HEK293 (cell line): Measurements from ENCODE around the gene PRODH2.

Experiments
- CTCF ChIA-PET: fragments of 350-600 bp; formaldehyde crosslinking; extraction: SDS; loops from one replicate; lab custom pipeline; 2021; ENCODE audit warnings: antibody characterized with exemption; lab: Yijun Ruan, JAX
- POLR2A ChIA-PET: fragments of 300-600 bp; formaldehyde crosslinking; extraction: SDS; loops from one replicate; lab custom pipeline; 2020; ENCODE audit warnings: antibody characterized with exemption, inconsistent platforms; lab: Yijun Ruan, JAX
- H3K27ac ChIP-seq: fragments of 200-500 bp; sonication (Bioruptor generic); 2 replicates; pipeline ENCODE4 v1.5.1; 2014; ENCODE audit warnings: low read depth, low read length, control low read depth, inconsistent platforms; ENCODE audit errors: extremely low read depth
- H3K36me3 ChIP-seq, 2 experiments: fragments of 200-500 bp in 1 of 2; sonication (Bioruptor generic) in 1 of 2; 1 replicate in 1 of 2; 2 replicates in 1 of 2; pipeline ENCODE4 v1.5.1; 2014 to 2017; ENCODE audit warnings: inconsistent platforms in 2 of 2, low read length in 2 of 2; ENCODE audit not compliant: control insufficient read depth in 2 of 2, insufficient read depth in 1 of 2
- H3K4me1 ChIP-seq: fragments of 200-500 bp; sonication (Bioruptor generic); 2 replicates; pipeline ENCODE4 v1.5.1; 2014; ENCODE audit warnings: mild to moderate bottlenecking, low read length, inconsistent platforms; ENCODE audit not compliant: control insufficient read depth, insufficient read depth
- H3K4me3 ChIP-seq: 2 replicates; pipeline ENCODE4 v1.5.1; 2011; ENCODE audit warnings: low read depth, mild to moderate bottlenecking, control low read depth, low read length, moderate library complexity
- H3K9me3 ChIP-seq: fragments of 200-500 bp; sonication (Bioruptor generic); 2 replicates; pipeline ENCODE4 v1.5.1; 2014; ENCODE audit warnings: low read depth, low read length, inconsistent platforms; ENCODE audit not compliant: control insufficient read depth, insufficient read depth
- BCL11B ChIP-seq: fragments of 450-650 bp; formaldehyde crosslinking; IDR thresholded peaks from 2 replicates; pipeline ENCODE4 v1.5.1; 2016; ENCODE audit warnings: low read depth, missing biosample characterization, missing genetic modification characterization
- GFI1B ChIP-seq: fragments of 450-650 bp; formaldehyde crosslinking; IDR thresholded peaks from 2 replicates; pipeline ENCODE4 v1.5.1; 2016; ENCODE audit warnings: missing biosample characterization, missing genetic modification characterization
- PRDM1 ChIP-seq: fragments of 450-650 bp; formaldehyde crosslinking; IDR thresholded peaks from 2 replicates; pipeline ENCODE4; 2016; ENCODE audit warnings: missing biosample characterization, missing genetic modification characterization
- SP3 ChIP-seq: fragments of 450-650 bp; formaldehyde crosslinking; IDR thresholded peaks from 2 replicates; pipeline ENCODE4 v1.5.1; 2016; ENCODE audit warnings: missing biosample characterization, missing genetic modification characterization
- TCF7L2 ChIP-seq: IDR thresholded peaks from 2 replicates; pipeline ENCODE4 v1.6.1; 2011; ENCODE audit warnings: low read depth, mild to moderate bottlenecking, inconsistent platforms, low read length, moderate library complexity, borderline replicate concordance
- ZBTB8A ChIP-seq: fragments of 450-650 bp; formaldehyde crosslinking; IDR thresholded peaks from 2 replicates; pipeline ENCODE4 v1.5.1; 2016; ENCODE audit warnings: missing biosample characterization, missing genetic modification characterization
- ZNF114 ChIP-seq: fragments of 450-650 bp; formaldehyde crosslinking; IDR thresholded peaks from 2 replicates; pipeline ENCODE4 v1.5.0; 2017; ENCODE audit warnings: missing biosample characterization, missing genetic modification characterization
- ZNF19 ChIP-seq: fragments of 450-650 bp; formaldehyde crosslinking; IDR thresholded peaks from 2 replicates; pipeline ENCODE4; 2016; ENCODE audit warnings: missing biosample characterization, missing genetic modification characterization, low read depth
- ZNF423 ChIP-seq: fragments of 450-650 bp; formaldehyde crosslinking; IDR thresholded peaks from 2 replicates; pipeline ENCODE4 v1.5.1; 2016; ENCODE audit warnings: missing biosample characterization, missing genetic modification characterization
- ZNF433 ChIP-seq: fragments of 450-650 bp; formaldehyde crosslinking; IDR thresholded peaks from 2 replicates; pipeline ENCODE4 v1.5.1; 2016; ENCODE audit warnings: missing biosample characterization, missing genetic modification characterization, low read depth
- ZNF549 ChIP-seq: fragments of 450-650 bp; IDR thresholded peaks from 2 replicates; pipeline ENCODE4 v1.5.1; 2018; ENCODE audit warnings: missing biosample characterization, missing genetic modification characterization, mild to moderate bottlenecking, inconsistent platforms, moderate library complexity
- ZNF600 ChIP-seq: fragments of 450-650 bp; formaldehyde crosslinking; IDR thresholded peaks from 2 replicates; pipeline ENCODE4 v1.5.1; 2016; ENCODE audit warnings: missing biosample characterization, missing genetic modification characterization
- ZNF610 ChIP-seq: fragments of 450-650 bp; formaldehyde crosslinking; IDR thresholded peaks from 2 replicates; pipeline ENCODE4 v1.5.1; 2016; ENCODE audit warnings: missing biosample characterization, missing genetic modification characterization, borderline replicate concordance
- ZNF654 ChIP-seq: fragments of 450-650 bp; formaldehyde crosslinking; IDR thresholded peaks from 2 replicates; pipeline ENCODE4 v1.5.1; 2016; ENCODE audit warnings: low read depth, missing biosample characterization, missing genetic modification characterization
- ZNF747 ChIP-seq: fragments of 450-650 bp; formaldehyde crosslinking; IDR thresholded peaks from 2 replicates; pipeline ENCODE4 v1.5.1; 2016; ENCODE audit warnings: missing biosample characterization, missing genetic modification characterization
- ZNF776 ChIP-seq: fragments of 450-650 bp; formaldehyde crosslinking; IDR thresholded peaks from 2 replicates; pipeline ENCODE4 v1.5.0; 2017; ENCODE audit warnings: missing biosample characterization, missing genetic modification characterization, borderline replicate concordance
- ZNF785 ChIP-seq: fragments of 450-650 bp; formaldehyde crosslinking; IDR thresholded peaks from 2 replicates; pipeline ENCODE4 v1.5.1; 2016; ENCODE audit warnings: missing biosample characterization, missing genetic modification characterization
- TF ChIP-seq, protein P1 (sequence below): fragments of 450-650 bp; formaldehyde crosslinking; conservative IDR thresholded peaks from 2 replicates; pipeline ENCODE4 v1.5.1; 2016; ENCODE audit warnings: low read depth, missing biosample characterization, missing genetic modification characterization
- TF ChIP-seq, protein P2 (sequence below): fragments of 450-650 bp; formaldehyde crosslinking; IDR thresholded peaks from 2 replicates; pipeline ENCODE4 v1.5.1; 2017; ENCODE audit warnings: missing biosample characterization, missing genetic modification characterization
- TF ChIP-seq, protein P3 (sequence below): fragments of 450-650 bp; formaldehyde crosslinking; IDR thresholded peaks from 2 replicates; pipeline ENCODE4 v1.5.1; 2016; ENCODE audit warnings: missing biosample characterization, missing genetic modification characterization
- TF ChIP-seq, protein P4 (sequence below): fragments of 450-650 bp; formaldehyde crosslinking; IDR thresholded peaks from 2 replicates; pipeline ENCODE4 v1.5.1; 2016; ENCODE audit warnings: missing biosample characterization, missing genetic modification characterization
- TF ChIP-seq, protein P5 (sequence below): fragments of 450-650 bp; formaldehyde crosslinking; IDR thresholded peaks from 2 replicates; pipeline ENCODE4 v1.5.1; 2016; ENCODE audit warnings: missing biosample characterization, missing genetic modification characterization, low read depth

PRODH2 gene

DNA sequence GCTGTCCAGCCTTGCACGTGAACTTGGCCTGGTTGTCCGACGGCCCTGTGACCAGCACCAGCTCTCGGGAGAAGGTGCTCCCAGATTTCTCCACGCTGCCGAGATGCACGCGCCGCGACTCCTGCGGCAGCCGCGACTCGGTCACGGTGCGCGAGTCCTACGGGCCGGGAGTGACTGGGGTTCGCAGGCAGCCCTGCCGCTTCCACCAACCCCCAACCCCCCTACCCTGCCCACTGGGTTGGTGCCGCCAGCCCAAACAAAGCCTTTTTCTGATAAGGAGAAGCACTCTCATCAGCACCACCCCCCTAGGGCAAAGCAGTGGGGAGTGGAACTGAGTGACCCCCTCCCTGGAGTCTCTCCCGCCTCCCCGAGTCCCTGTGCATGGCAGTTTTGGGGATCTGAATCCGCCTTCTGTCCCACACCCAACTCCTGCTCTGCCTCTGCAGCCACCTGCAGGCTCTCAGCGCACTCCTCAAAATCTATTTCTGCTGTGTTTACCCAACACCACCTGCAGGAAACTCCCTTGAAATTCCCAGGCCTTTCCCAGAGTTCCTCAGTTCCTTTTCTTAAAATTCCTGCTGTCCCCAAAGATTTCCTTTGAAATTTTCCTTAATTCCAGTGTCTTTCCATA lies 33.5 kb upstream of the PRODH2 start (continued):
- TF ChIP-seq ZNF114 (tag by site-specific recombination): no peak
- TF ChIP-seq SP3 (tag by site-specific recombination): no peak
- no peak for TF ChIP-seq ZBTB8A (tag by site-specific recombination)
- TF ChIP-seq BCL11B (tag by site-specific recombination): no peak
- TF ChIP-seq ZNF776: no peak

DNA sequence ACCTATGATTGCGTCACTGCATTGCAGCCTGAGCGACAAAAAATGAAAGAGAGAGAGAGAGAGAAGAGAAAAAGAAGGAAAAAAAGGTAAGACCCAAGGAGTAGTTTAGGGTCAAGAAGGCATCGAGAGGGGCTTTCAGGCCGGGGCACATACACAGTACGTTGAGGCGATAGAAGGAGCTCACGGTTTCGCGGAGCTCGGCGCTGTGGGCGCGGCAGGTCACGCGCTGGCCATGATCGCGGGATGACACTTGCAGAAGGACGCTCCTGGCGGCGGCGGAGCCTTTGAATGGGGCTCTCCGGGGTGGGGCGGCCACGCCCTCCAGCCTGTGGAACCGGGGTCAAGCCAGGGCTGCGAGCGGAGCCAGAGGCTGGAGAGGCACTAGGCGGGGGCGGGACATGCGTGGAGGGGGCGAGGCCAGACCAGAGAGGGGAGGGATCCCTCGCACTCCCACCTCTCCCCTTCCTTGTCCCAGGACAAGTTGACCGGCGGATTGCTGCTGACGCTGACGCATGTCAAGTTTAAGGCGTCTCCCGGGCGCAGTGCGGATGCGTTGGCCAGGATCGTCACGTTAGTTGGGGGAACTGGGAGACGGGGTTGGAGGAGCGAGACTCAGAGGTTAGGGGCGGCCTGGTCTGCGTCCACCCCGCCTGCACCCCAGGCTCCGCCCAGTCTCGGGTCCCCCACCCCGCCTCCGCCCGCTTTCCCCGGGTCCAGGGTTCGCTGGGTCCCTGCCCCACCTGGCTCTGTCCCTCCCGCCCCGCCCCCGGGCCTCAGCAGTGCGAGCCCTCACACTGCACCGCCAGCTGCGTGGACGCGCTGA lies 32.8 kb upstream of the PRODH2 start:
- Histone ChIP-seq H3K36me3 (no peaks in the 10 kb centered on the region), H3K4me3 (peak overlapping the region; percentile 31), H3K27ac (no peak overlapping the region), H3K9me3 (no peaks in the 10 kb centered on the region; the same call in 1 of the 2 replicates), H3K4me1 (peaks cover 19% of the 10 kb centered on the region)
- ChIA-PET CTCF (interaction anchor here (0.5 to 1.3 kb wide), 12 partner anchors 9 to 936 kb away, joined by 3 to 6 read pairs (median 4); partner anchors contain the start of gene WDR62), POLR2A (interaction anchor here (0.5 to 1.2 kb wide), 7 partner anchors 10 to 105 kb away, joined by 3 read pairs; partner anchors contain the start of genes LIN37, PSENEN and U2AF1L4)
- TF ChIP-seq ZNF654 (tag by site-specific recombination): no peak
- TF ChIP-seq GFI1B: no peak
- peak; percentile 63; the same call in 1 of the 2 replicates for TF ChIP-seq ZNF610
- no peak for TF ChIP-seq ZNF549 (tag by site-specific recombination)
- TF ChIP-seq, protein P1, sequence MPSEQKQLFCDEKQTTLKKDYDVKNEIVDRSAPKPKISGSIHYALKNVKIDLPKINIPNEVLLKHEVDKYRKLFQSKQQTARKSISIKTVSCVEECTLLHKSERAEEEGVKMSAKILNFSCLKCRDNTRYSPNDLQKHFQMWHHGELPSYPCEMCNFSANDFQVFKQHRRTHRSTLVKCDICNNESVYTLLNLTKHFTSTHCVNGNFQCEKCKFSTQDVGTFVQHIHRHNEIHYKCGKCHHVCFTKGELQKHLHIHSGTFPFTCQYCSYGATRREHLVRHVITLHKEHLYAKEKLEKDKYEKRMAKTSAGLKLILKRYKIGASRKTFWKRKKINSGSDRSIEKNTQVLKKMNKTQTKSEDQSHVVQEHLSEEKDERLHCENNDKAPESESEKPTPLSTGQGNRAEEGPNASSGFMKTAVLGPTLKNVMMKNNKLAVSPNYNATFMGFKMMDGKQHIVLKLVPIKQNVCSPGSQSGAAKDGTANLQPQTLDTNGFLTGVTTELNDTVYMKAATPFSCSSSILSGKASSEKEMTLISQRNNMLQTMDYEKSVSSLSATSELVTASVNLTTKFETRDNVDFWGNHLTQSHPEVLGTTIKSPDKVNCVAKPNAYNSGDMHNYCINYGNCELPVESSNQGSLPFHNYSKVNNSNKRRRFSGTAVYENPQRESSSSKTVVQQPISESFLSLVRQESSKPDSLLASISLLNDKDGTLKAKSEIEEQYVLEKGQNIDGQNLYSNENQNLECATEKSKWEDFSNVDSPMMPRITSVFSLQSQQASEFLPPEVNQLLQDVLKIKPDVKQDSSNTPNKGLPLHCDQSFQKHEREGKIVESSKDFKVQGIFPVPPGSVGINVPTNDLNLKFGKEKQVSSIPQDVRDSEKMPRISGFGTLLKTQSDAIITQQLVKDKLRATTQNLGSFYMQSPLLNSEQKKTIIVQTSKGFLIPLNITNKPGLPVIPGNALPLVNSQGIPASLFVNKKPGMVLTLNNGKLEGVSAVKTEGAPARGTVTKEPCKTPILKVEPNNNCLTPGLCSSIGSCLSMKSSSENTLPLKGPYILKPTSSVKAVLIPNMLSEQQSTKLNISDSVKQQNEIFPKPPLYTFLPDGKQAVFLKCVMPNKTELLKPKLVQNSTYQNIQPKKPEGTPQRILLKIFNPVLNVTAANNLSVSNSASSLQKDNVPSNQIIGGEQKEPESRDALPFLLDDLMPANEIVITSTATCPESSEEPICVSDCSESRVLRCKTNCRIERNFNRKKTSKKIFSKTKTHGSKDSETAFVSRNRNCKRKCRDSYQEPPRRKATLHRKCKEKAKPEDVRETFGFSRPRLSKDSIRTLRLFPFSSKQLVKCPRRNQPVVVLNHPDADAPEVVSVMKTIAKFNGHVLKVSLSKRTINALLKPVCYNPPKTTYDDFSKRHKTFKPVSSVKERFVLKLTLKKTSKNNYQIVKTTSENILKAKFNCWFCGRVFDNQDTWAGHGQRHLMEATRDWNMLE (tag by site-specific recombination): no peak
- TF ChIP-seq, protein P2, sequence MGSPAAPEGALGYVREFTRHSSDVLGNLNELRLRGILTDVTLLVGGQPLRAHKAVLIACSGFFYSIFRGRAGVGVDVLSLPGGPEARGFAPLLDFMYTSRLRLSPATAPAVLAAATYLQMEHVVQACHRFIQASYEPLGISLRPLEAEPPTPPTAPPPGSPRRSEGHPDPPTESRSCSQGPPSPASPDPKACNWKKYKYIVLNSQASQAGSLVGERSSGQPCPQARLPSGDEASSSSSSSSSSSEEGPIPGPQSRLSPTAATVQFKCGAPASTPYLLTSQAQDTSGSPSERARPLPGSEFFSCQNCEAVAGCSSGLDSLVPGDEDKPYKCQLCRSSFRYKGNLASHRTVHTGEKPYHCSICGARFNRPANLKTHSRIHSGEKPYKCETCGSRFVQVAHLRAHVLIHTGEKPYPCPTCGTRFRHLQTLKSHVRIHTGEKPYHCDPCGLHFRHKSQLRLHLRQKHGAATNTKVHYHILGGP (tag by site-specific recombination): no peak
- no peak for TF ChIP-seq ZNF433 (tag by site-specific recombination)
- peak; percentile 90 for TF ChIP-seq PRDM1
- TF ChIP-seq, protein P3, sequence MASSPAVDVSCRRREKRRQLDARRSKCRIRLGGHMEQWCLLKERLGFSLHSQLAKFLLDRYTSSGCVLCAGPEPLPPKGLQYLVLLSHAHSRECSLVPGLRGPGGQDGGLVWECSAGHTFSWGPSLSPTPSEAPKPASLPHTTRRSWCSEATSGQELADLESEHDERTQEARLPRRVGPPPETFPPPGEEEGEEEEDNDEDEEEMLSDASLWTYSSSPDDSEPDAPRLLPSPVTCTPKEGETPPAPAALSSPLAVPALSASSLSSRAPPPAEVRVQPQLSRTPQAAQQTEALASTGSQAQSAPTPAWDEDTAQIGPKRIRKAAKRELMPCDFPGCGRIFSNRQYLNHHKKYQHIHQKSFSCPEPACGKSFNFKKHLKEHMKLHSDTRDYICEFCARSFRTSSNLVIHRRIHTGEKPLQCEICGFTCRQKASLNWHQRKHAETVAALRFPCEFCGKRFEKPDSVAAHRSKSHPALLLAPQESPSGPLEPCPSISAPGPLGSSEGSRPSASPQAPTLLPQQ: peak; percentile 48; the same call in 1 of the 2 replicates
- TF ChIP-seq TCF7L2: peak; percentile 69; the same call in 1 of the 2 replicates
- TF ChIP-seq ZNF423 (tag by site-specific recombination): no peak
- peak; percentile 84 for TF ChIP-seq ZBTB8A (tag by site-specific recombination)
- TF ChIP-seq ZNF19 (tag by site-specific recombination): no peak
- no peak for TF ChIP-seq ZNF785 (tag by site-specific recombination)
- TF ChIP-seq ZNF747: no peak
- TF ChIP-seq, protein P4, sequence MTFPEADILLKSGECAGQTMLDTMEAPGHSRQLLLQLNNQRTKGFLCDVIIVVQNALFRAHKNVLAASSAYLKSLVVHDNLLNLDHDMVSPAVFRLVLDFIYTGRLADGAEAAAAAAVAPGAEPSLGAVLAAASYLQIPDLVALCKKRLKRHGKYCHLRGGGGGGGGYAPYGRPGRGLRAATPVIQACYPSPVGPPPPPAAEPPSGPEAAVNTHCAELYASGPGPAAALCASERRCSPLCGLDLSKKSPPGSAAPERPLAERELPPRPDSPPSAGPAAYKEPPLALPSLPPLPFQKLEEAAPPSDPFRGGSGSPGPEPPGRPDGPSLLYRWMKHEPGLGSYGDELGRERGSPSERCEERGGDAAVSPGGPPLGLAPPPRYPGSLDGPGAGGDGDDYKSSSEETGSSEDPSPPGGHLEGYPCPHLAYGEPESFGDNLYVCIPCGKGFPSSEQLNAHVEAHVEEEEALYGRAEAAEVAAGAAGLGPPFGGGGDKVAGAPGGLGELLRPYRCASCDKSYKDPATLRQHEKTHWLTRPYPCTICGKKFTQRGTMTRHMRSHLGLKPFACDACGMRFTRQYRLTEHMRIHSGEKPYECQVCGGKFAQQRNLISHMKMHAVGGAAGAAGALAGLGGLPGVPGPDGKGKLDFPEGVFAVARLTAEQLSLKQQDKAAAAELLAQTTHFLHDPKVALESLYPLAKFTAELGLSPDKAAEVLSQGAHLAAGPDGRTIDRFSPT (tag by site-specific recombination): no peak; the same call in 1 of the 2 replicates
- TF ChIP-seq ZNF600 (tag by site-specific recombination): peak; percentile 72; the same call in 1 of the 2 replicates
- TF ChIP-seq, protein P5, sequence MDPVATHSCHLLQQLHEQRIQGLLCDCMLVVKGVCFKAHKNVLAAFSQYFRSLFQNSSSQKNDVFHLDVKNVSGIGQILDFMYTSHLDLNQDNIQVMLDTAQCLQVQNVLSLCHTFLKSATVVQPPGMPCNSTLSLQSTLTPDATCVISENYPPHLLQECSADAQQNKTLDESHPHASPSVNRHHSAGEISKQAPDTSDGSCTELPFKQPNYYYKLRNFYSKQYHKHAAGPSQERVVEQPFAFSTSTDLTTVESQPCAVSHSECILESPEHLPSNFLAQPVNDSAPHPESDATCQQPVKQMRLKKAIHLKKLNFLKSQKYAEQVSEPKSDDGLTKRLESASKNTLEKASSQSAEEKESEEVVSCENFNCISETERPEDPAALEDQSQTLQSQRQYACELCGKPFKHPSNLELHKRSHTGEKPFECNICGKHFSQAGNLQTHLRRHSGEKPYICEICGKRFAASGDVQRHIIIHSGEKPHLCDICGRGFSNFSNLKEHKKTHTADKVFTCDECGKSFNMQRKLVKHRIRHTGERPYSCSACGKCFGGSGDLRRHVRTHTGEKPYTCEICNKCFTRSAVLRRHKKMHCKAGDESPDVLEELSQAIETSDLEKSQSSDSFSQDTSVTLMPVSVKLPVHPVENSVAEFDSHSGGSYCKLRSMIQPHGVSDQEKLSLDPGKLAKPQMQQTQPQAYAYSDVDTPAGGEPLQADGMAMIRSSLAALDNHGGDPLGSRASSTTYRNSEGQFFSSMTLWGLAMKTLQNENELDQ: no peak
